Measurements from ENCODE around the gene TSPAN9.

- TF ChIP-seq CTCF (IDR thresholded peaks at IDR 0.05; ENCODE audit: low read depth, low read length, poor library complexity, severe bottlenecking) (no peak), EZH2phosphoT487 (IDR thresholded peaks at IDR 0.05; ENCODE audit: borderline replicate concordance, low read length) (no peak)
Measured at GRCh38 chr12:3185260-3185870, 108.2 kb downstream of the TSPAN9 start.

Measured in DOHH2 (cell line).